Putamen (tissue), 1 donor: ENCODE measurements around the gene VCP.
A peak's percentile ranks its signal among the peaks of the same experiment; 100 is the strongest.
"Not testable (repeated sequence)": the region's sequence is repeated elsewhere in the genome, so short reads cannot be mapped to it uniquely, and the experiment has no call there.

Source experiments
- DNase-seq: peaks from one replicate; pipeline ENCODE4 v3.0.0-alpha.2; 2016; ENCODE audit warnings: low spot score

The VCP gene

GRCh38 chr9:35060548-35061207 is 11.7 kb downstream of the VCP start:
- DNase-seq, result no peak

GRCh38 chr9:35059438-35059837 is 13.0 kb downstream of the VCP start:
- DNase-seq, result no peak

- DNase-seq, result no peak
These were observed 15.2 kb downstream of the VCP start for GRCh38 chr9:35057271-35057620.

GRCh38 chr9:35056571-35057270 is 15.7 kb downstream of the VCP start:
- no peak for DNase-seq

GRCh38 chr9:35054871-35055644 is 17.4 kb downstream of the VCP start:
- no peak for DNase-seq

GRCh38 chr9:35054185-35054835 is 18.1 kb downstream of the VCP start:
- DNase-seq, result no peak

- no peak for DNase-seq
These were observed 21.1 kb downstream of the VCP start for GRCh38 chr9:35051069-35051967.

- no peak for DNase-seq
These were observed 23.9 kb downstream of the VCP start for GRCh38 chr9:35048511-35048910.

- DNase-seq, result no peak
These were observed 28.4 kb downstream of the VCP start for GRCh38 chr9:35044071-35044470.

GRCh38 chr9:35042891-35043545 is 29.4 kb downstream of the VCP start:
- no peak for DNase-seq

- no peak for DNase-seq
These were observed 30.3 kb downstream of the VCP start for GRCh38 chr9:35042081-35042604.

- no peak for DNase-seq
These were observed 36.3 kb downstream of the VCP start for GRCh38 chr9:35035851-35036701.

- peak; percentile 26 for DNase-seq
These were observed 39.3 kb downstream of the VCP start for GRCh38 chr9:35033101-35033500.

- no peak for DNase-seq
These were observed 42.6 kb downstream of the VCP start for GRCh38 chr9:35029852-35030251.

GRCh38 chr9:35029241-35029640 is 43.2 kb downstream of the VCP start:
- DNase-seq, result no peak

- no peak for DNase-seq
These were observed 44.1 kb downstream of the VCP start for GRCh38 chr9:35028341-35028740.

GRCh38 chr9:35027860-35028259 is 44.6 kb downstream of the VCP start:
- DNase-seq, result no peak

GRCh38 chr9:35027374-35027773 is 45.1 kb downstream of the VCP start:
- no peak for DNase-seq

GRCh38 chr9:35026671-35027070 is 45.8 kb downstream of the VCP start:
- no peak for DNase-seq

- not testable (repeated sequence) for DNase-seq
These were observed 49.0 kb downstream of the VCP start for GRCh38 chr9:35023443-35023842.
